GM18511 (cell line): ENCODE measurements around the gene CPNE8.

Source experiments
- ATAC-seq: cut with Tn5 transposase; IDR thresholded peaks from one replicate; pipeline ENCODE4 v1.9.1; 2021; ENCODE audit warnings: mild to moderate bottlenecking, moderate library complexity; ENCODE audit not compliant: unreplicated experiment

CPNE8 gene

GRCh38 chr12:38898001-38898684, 7.2 kb downstream of the CPNE8 start:
- ATAC-seq: no peak

GRCh38 chr12:38895446-38895845, 9.9 kb downstream of the CPNE8 start:
- ATAC-seq: no peak

DNA sequence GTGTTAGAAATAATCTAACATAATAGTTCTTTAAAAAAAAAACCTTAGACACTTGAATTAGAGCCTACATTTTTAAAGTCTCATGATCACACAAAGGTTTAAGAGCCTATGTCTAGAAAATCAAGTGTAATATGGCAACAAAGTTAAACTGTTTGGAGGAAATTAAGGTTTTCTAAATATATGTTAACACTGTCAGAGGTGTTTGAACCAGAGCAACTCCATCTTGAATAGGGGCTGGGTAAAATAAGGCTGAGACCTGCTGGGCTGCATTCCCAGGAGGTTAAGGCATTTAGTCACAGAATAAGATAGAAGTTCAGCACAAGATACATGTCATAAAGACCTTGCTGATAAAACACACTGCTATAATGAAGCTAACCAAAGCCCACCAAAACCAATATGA, 12.4 kb downstream of the CPNE8 start:
- no peak for ATAC-seq

- ATAC-seq: peak; percentile 88
These were observed 13.2 kb downstream of the CPNE8 start for GRCh38 chr12:38892087-38892786.

DNA sequence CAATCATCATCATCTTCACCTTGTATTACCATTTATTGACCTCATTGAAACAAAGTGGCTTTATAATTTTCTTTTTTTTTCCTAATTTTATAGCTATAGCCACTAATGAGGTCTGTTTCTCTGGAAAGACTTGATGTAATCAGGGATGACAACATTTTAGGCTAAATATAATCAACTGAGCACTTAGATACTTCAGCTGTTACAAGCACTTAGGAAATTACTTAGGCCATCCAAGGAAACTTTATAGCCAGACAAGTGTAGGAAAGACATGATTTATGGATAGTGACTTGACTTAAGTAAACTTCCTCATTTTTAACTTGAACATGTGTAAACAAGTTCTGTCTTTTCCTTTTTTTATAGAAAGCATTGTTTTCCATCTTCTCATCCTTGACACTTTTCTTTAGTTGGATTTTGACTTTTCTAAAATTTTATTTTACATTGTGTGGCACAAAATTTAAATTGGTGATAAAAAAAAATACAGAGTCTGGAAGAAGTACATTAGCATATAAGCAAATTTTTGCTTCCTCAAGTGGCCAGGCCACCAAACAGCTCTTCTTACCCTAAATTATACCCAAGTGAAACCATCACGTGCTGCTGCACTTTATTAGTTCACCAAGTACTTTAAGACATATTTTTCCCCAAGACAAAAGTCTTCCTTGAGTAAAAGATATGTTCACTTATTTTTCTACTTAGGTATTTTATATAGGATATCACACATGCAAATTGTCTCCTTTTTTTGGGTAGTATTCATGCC, 15.1 kb downstream of the CPNE8 start:
- ATAC-seq: no peak

- ATAC-seq: no peak
These were observed 16.0 kb downstream of the CPNE8 start for GRCh38 chr12:38889297-38889815.

- no peak for ATAC-seq
These were observed 17.6 kb downstream of the CPNE8 start for GRCh38 chr12:38887770-38888169.

GRCh38 chr12:38886931-38887330, 18.5 kb downstream of the CPNE8 start:
- no peak for ATAC-seq

- no peak for ATAC-seq
These were observed 19.3 kb downstream of the CPNE8 start for GRCh38 chr12:38886064-38886463.

- no peak for ATAC-seq
These were observed 20.7 kb downstream of the CPNE8 start for GRCh38 chr12:38884666-38885065.

DNA sequence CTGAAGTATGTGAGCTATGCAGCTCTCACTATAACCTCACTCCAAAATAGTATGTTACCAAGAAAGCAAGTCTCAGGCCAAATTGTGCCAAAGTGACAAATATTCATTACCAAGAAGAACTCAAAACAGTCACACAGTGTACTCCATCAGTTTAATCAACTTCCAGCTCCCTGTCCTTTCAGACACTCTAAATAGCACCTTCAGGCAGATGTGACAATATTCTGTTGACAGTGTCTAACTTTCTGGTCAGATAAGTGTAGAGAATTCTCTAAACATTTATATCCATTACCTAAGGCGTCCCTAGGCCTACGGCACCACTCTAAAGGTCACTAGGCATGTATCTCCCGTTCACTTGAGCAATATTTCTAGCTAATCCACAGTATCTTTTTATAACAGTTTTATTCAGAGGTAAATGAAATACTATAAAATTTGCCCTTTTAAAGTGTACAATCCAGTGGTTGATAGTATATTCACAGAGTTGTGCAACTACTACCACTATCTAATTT, 21.7 kb downstream of the CPNE8 start:
- no peak for ATAC-seq

GRCh38 chr12:38880288-38880687, 25.1 kb downstream of the CPNE8 start:
- peak; percentile 63 for ATAC-seq

DNA sequence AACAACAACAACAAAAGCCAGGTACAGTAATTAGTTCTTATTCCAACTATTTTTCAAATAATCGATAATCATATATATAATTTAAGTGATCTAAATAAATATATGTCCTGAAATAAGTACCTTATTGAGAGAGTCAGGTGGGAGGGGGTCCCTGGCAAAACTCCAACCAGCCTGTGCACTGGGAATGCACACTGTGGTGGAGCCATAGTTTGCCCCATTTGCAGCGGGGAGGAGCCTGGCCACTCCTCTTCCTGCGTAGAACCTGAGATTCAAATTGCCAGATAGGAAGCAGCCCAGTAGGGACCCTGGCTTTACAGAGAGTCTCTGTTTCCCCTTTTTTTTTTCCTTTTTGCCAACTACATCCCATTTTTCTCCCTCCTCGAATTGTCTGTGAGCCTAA, 26.4 kb downstream of the CPNE8 start:
- ATAC-seq: no peak

- no peak for ATAC-seq
These were observed 27.1 kb downstream of the CPNE8 start for GRCh38 chr12:38878333-38878705.

DNA sequence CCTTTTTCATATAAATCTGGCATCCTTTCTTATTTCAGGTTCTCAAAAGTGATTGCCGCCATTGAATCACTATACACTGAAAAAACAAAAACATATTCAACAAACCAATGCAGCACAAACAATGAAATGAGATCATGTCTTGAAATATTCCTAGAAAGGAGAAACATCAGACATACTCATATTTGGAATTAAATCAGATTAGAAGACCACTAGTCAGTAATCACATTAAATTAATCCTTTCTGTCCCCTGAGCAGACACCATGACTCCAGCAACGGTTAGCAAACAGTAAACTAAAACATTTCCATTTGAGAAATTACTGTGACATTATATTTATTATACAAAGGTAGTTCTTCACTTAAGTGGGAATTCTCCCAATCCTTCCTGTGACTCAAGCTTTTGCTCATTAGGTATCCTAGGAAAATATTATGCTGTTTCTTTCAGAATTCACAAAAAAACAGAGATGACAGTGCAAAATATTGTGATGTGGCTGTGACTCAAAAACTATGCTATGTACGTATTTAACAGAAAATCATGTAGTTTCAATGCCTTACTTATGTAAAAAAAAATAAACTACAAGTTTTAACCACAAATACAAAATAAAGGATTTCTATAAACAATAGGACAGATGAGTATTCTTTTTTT, 29.7 kb downstream of the CPNE8 start:
- ATAC-seq: no peak

DNA sequence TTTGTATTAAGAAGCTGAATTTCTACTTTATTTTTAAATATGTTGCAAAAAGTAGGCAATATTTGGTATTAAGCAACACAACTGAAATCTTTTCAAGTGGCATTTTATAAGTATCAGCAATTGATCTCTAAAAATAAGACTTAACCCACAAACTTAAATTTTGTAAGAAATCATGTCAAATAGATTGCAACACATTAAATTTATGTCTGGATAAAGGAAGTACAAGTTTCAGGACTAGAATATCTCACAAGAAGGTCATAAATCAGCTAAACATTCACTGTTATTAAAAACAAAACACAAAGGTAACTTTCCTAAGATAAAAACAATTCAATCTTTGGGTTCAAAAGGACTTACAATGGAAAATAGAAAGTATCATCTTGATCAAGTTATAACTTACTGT, 32.8 kb downstream of the CPNE8 start:
- no peak for ATAC-seq

GRCh38 chr12:38872156-38872555, 33.2 kb downstream of the CPNE8 start:
- no peak for ATAC-seq

DNA sequence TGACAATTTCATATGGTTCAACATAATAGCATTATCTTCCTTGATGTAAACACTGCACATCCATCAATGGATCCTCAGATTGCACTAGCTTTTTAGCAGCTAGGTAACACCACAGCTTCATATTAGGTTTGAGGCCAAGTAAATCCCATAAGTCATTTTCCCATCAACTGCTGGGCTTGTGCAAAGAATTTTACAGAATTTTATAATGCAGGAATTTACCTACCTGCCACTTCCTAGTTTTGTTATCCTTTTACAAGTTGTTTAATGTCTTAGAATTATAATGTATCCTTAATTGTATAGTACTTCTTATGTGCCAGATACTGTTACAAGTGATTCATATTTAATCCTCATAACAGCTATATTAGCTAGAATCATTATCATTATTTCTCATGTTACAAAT, 36.4 kb downstream of the CPNE8 start:
- no peak for ATAC-seq

GRCh38 chr12:38850461-38850860, 54.9 kb downstream of the CPNE8 start:
- ATAC-seq: no peak

DNA sequence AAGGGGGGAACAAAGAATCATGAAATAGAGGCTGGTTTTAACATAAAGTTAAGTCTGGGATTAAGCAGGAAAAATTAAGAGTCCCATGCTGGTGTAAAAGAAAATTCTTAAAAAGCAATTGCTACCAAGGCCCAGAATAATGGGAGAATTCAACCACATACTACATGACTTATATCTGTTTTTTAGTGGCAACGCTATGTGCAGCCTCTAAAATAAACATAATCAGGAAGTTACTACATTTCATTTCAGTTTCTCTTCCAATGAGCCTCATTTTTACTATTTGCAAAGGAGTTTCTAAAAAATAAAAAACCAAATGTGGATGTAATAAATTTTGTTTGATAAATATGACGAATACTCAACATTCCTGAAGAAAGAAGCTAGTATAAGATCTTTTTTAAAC, 58.1 kb downstream of the CPNE8 start:
- no peak for ATAC-seq

DNA sequence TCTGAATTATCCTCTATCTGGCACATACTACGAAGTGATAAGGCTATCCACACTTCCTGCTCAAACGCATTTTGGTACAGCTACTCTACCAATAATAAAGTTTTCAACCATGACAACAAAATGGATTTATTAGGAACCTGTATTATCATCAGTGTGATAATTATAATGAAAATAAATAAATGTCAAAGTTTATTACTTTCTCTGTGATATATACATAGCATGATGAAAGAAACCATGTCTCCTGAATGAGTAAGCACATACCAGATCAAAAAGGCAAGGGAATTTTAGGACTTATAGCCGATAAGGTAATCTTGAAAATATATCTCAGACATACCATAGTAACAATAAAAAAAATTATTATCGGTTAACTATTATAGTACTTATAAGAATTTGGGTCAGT, 61.1 kb downstream of the CPNE8 start:
- no peak for ATAC-seq
